GM18861 (cell line): ENCODE results near the gene MFSD11.
"Not testable (repeated sequence)": the region's sequence is repeated elsewhere in the genome, so short reads cannot be mapped to it uniquely, and the experiment has no call there.

Source experiments
- ATAC-seq: cut with Tn5 transposase; IDR thresholded peaks from one replicate; pipeline ENCODE4 v1.9.1; 2021; ENCODE audit not compliant: unreplicated experiment

MFSD11 gene

DNA sequence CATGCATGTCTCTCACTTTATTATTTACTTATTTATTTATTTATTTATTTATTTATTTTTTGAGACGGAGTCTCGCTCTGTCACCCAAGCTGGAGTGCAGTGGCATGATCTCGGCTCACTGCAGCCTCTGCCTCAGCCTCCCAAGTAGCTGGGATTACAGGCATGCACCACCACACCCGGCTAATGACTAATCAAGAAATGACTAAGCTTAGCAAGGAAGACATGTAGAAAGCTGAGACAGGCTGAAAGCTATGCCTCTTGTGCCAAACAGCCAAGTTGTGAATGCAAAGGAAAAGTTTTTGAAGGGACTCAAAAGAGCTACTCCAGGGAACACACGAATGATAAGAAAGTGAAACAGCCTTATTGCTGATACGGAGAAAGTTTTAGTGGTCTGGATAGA lies 7.9 kb downstream of the MFSD11 start:
- ATAC-seq, result not testable (repeated sequence)

DNA sequence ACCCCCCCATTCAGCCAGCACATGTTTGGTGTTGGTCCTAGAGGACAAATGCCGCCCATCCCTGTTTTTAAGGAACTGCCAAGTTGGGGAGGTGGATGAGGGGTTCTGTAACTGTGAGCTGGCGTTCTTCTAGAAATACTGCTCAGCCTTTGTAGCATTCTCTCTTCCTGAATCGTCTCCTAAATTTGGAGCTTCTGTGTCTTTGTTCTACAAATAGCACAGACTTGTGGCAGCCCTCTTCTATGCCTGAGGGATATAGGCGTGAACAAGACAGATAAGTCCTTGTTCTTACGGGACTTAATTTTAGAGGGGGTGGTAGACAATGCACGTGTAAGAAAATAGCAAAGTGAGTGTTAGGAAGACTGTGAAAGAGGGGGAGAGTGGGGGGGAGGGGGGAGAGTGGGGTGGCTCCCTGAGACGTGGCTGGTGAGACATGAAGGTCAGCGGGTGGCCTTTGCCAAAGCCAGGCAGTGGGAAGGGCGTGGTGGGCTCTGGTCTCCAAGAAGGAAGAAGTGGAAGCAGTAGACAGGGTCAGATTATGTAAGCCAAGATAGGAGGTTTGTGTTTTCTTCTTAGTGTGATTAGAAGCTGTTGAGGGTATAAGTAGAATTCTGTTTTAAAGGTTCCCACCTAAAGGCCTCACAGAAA lies 9.9 kb downstream of the MFSD11 start:
- no peak for ATAC-seq

DNA sequence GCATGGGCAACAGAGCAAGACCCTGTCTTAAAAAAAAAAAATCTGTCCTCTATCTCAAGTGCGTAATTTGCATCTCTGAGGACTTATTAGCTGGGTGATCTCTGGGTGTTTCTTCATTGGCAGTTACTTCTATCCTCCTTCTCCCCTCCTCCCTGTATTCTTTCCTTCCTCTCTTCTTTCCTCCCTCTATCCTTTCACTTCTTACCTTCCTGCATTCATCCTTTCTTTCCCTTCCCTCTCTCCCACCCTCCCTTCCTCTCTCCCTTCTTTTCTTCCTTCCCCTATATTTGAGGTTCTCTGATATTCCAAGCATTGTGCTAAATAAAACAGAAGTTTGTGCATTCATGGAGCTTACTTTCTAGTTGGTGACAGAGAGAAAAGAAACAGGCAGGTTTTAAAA lies 10.7 kb downstream of the MFSD11 start:
- no peak for ATAC-seq

DNA sequence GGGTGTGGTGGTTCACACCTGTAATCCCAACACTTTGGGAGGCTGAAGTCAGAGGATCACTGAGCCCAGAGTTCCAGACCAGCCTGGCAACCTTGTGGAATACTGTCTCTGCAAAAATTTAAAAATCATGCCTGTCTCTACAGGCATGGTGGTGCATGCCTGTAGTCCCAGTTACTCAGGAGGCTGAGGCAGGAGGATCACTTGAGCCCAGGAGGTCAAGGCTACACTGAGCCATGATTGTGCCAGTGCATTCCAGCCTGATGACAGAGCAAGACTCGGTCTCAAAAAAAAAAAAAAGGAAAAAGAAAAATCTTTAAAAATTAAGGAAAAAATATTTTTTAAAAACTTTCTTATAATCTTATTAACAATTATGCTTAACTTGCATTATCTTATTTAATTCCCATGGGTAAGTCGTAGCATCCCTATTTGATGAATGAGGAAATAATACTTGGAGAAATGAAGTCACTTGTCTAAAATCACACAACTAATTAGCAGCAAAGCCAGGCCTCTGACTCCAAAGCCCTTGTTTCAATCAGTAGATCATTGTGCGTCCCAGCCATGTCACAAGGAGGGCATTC lies 13.6 kb downstream of the MFSD11 start:
- no peak for ATAC-seq

DNA sequence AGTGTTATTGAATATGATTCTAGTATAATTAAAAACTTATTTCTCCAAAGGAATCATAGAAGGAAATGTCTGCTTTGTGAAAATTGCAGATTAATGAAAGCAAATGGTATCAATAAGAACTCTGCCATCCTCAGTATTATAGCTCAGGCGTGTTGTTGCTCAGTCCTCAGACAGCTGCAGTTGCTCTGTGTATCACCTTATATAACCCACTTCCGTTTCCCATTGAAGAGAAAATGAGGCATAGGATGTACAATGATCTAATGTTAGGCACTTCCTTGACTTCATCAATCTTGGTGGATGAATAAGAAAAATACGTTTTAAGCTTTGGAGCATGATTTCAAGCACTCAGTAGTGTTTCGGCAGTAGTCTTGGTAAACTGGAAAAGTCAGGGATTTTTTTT lies 14.1 kb downstream of the MFSD11 start:
- no peak for ATAC-seq

DNA sequence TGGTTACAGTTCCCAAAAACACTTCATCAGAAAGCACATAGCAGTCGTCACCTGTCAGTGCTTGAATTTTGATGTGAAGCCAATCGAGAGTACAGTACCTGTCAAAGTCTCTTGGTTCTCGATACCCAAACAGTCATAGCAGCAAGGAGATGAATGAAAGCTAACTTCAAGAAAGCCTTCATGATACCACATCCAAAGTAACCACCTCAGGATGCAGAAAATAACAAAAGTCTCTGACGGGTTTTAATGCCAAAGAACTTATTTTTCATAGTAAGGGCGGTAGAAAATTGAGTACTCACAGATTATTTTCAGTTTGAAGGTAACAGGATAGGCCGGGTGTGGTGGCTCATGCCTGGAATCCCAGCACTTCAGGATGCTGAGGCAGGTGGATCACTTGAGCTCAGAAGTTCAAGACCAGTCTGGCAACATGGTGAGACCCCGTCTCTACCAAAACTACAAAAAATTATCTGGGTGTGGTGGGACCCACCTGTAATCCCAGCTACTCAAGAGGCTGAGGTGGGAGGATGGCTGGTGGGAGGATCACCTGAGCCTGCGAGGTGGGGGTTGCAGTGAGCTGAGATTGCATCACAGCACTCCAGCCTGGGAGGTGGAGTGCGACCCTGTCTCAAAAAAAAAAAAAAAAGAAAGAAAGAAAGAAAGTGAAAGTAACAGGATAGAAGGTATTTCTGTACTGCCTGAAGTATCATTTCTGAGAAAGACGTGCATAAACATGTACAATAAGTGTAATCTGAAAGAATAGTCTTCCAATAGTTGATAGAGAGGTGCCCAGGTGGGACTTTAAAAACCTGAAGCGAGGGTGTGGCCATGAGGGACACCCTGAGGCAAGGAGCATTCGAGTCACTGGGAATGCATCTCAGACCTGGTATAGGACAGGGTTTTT lies 15.4 kb downstream of the MFSD11 start:
- ATAC-seq, result no peak

DNA sequence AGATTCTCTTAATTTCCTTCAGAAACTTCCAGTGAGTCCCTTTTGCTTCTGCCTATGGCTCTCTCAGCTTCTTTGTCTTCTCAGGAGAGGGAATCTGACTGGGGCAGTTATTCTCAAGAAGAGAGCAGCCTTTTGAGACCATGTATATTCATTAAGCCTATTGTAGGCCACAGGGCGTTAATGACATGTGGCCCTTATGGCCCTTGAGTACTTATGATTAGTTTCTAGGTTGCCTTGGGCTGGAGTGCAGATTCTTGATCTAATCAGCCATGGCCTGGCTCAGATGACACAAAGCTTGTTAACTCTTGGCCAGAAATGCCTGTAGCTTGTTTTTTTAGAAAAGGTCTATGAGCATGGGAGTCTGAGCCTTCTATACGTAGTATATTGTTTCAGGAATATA lies 17.4 kb downstream of the MFSD11 start:
- no peak for ATAC-seq

DNA sequence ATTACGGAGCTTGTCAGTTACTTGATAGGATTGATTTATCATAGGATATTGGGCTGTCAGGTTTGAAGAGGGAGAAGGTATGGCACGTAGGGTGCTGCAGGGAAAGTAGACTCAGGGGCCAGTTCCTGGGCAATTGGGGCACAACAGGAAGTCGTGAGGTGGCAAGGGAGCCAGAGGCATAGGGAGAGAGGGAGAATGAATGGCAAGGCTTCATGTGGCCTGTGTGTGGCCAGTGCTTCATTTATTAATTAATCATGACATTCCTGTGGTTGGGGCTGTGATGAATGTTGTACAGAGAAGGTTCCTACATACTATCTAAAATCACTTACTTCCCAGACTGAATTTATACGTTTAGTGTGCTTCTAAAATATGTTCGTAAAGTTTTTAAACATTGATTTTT lies 19.3 kb downstream of the MFSD11 start:
- no peak for ATAC-seq

DNA sequence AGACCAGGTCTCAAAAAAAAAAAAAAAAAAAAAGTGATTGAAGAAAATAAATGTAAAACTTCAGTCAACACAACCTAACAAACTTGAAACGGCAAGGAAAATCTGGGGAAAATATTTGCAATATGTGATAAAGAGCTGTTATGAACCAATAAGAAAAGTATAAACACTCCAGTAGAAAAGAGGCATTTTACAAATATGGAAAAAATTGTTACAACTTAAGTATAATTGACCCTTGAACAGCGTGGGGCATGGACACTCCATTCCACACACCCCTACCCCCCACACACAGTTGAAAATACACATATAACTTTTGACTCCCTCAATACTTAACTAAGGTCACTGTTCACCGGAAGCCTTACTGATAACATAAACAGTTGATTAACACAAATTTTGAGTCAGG lies 20.7 kb downstream of the MFSD11 start:
- ATAC-seq, result no peak

DNA sequence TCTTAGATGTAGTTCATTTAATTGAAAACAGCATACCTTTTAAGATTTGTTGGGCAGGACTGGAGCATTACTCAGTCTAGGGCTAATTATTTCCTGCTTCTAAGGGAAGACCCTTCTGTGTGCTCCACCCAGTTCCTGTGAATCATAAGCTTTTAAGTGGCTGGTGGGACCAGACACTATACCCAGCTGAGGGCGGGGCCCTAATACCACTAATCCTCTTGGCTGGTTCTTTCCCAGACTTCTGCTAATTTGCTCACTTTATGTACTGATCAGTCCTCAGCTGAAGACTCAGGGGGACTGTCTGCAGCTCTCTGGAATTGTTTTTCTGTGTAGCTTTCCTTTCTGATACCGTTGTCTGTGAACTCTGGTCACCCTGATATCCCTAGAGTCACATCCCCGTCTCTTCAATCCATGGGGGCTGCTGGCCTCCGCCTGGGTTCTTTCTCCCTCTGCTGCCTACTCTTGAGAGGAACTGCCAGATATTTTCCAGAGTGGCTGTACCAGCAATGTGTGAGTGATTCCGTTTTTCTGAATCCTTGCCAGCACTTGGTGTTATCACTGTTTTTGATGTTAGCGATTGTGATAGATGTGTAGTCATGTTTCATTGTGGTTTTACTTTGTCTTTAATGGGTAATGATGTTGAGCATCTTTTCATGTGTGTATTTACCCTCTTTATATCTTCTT lies 35.1 kb downstream of the MFSD11 start:
- no peak for ATAC-seq

DNA sequence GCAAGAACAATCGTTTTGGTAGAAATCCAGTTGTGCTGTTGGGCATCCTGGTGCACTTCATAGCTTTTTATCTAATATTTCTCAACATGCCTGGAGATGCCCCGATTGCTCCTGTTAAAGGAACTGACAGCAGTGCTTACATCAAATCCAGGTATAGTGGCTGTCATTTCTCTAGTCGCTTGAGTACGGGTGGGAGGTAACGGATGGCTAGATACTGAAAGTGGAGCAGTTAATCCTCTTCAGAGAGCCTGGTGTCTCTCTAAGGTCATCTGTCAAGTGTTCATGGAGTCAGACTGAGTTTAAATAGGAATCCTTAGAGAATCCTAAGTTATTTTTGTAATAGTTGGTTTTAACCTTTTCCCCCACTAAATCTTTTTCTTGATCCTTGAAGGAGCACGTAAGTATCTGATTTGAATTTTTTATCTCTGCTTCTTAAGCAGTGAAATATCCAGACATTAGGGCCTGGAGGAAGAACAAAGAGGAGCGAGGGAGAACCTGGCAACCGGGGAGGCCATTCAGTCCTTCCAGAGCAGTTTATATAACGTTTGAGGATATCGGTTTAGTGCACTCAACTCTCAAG lies 37.2 kb downstream of the MFSD11 start:
- ATAC-seq, result no peak

DNA sequence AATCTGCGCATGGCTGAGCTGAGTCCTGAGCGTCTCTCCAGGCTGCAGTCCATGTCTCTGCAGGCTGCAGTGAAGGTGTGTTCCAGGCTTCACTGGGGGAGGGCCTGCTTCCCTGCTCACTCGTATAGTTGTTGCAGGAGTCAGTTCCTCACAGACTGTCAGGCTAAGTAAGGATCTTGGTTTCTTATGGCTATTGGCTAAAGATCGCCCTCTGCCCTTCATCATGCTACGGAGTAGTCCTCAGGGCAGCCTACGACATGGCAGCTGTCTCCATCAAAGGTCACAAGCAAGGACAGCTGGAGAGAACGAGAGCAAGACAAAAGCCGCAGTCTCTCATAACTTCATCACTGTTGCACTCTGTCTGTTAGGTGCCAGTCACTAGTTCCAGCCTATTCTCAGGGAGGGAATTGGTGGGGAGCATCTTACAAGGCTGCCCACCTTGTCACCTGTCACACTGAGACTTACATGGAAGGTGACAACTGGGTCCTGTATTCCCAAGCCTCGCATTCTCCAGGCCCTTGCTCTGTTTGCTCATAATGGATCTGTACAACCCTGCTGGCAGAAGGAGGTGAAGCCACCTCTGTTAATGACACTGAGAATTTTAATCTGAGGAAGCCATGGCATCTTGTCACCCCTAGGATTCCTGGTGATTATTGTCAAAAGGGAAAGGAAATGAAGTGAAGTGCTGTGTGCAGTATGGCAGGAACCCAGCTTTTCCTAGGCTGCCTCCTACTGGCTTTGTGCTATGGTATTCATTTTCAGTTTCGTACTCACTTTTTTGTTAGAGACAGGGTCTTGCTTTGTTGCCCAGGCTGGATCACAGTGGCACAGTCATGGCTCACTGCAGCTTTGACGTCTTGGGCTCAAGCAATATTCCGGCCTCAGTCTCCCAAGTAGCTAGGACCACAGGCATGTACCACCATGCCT lies 43.4 kb downstream of the MFSD11 start:
- no peak for ATAC-seq

DNA sequence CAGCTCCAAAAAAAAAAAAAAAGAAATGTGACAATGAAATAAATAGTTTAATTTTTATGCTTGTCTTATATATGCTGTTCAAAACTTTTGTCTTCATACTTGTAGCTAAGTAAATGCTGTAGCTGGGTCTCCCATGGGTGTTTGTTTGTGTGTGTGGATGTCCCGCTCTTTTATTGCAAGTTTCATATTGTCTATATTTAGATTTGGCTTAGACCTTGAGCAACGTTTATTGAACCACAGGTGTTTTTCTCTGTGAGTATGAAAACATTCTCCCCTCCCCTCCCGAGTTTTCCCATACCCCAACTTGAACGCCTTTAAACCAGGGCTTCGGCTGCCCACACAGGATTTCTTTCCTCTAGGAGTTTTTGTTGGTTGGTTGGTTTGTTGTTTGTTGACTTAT lies 45.2 kb downstream of the MFSD11 start:
- no peak for ATAC-seq

DNA sequence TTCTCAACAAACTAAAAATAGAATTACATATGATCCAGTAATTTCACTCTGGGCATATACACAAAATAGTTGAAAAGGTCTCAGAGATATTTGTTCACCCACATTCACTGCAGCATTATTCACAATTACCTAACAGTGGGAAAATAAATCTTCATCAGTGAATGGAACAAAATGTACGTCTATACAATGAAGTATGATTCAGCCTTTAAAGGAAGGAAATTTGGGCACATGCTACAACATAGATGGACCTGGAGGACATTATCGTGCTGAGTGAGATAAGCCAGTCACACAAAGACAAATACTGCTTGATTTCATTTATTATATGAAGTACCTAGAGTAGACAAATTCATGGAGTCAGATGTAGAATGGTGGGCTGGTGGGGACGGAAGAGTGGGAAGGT lies 47.0 kb downstream of the MFSD11 start:
- no peak for ATAC-seq

DNA sequence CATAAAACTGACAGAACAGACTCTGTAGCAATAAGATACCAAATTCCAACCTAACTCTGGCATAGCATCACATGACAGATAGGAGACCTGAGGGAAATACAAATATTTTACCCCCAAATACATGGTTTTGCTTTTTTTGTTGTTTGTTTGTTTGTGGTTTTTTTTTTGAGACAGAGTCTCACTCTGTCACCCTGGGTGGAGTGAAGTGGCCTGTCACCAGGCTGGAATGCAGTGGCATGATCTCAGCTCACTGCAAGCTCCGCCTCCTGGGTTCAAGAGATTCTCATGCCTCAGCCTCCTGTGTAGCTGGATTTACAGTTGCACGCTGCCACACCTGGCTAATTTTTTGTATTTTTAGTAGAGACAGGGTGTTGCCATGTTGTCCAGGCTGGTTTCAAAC lies 49.9 kb downstream of the MFSD11 start:
- not testable (repeated sequence) for ATAC-seq

DNA sequence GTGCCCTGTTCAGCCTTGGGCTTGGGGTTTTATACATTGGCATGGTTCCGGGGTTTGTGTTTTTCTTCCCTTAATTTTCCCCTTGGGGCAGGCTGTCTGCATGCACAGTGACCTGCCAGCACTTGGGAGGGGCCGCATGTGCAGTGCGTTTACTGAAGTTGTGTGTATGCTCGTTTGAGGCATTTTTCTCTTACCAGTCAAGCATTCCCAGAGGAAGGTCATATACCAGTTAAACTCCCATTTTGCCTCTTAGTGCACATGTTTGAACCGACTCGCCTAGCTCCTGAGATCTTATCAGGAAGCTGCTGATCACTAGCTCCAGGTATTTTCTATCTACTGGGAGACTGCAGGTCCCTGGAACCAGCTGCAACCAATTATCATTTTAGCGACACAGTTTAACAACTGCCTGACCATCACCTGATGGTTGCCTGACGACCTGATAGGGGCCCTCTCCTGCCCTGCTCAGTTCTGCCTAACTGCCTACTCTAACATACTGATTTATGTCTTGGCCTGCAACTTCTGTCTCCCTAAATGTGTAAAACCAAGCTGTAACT lies 51.4 kb downstream of the MFSD11 start:
- no peak for ATAC-seq

DNA sequence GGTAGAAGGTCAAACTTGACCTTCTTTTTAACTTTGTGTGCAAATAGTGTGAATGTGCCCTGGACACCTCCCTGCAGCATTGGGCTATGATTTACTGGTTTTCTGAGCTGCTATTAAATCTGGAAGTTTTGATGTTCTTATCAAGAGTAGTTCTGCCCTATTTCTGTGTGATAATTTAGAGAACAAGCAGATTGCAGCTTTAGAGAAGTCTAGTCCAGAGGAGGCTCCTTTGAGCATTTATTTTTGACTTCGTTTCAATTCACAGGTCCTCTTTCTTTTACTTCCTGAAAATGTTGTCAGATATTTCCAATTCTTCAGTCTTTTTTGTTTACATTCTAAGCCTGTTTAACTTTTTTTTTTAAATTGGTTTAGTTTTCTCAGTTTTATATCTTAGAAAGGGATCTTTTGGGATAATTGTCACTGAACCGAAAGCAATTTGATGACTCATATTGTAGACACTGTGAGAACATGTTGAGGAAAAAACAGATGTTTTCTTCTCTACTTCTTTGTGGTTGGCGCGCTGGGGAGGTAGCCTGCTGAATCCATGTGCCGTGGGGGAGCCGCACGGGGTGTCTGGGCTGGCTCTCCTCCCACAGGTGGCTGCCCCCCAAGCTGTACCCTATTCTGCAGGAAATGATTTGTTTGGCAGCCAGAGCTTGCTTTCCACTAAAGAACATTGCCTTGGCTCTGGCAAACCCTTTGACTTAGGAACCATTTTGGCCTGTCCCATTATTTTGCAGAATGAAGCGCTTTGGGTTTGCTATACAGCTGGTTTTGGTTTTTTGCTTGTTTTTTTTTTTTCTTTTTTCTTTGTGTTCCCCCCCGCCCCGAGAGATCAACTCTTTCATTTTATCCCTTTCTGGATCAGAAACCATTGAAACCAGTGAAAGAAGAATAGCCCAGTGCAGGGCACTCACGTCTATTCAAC lies 53.4 kb downstream of the MFSD11 start:
- no peak for ATAC-seq

DNA sequence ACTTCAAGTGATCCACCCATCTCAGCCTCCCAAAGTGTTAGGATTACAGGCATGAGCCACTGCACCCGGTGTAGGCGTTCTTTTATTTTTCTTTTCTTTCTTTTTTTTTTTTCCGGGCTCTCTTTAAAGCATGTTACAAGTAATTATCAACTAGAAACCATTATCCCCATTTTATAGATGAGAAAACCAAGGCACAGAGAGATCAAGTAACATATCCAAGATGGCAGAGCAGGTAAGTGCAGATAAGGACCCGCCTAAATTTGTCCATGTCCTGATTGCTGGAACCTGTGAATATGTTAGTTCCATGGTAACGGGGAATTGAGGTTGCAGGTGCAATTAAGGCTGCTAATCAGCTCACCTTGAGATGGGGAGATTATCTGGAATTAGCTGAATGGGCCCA lies 54.4 kb downstream of the MFSD11 start:
- ATAC-seq, result no peak

DNA sequence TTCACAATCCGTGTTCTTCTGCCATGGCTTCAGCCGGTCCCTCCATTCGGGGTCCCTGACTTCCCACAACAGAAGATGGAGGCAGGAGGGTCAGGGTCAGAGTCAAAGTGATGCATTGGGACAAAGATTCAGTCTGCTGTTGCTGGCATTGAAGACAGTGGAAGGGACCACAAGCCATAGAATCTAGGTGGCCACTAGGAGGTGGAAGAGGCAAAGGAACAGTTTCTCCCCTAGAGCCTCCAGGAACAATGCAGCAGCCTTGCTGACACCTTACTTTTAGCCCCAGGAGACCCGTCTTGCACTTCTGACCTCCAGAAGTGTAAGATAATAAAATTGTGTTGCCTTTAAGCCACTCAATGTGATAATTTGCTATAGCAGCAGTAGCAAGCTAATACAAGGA lies 55.9 kb downstream of the MFSD11 start:
- ATAC-seq, result no peak
